MCF 10A (cell line): ENCODE data around the gene ZNF90. TPM values are rescaled to one million over a fixed set of nuclear protein-coding genes. Genes with fewer than 3 reads are reported as not detected.

Source experiments
- BruUV-seq: library from RNA; stranded (reverse); fragments of 400-500 nt; replicated peaks from 2 replicates; lab custom pipeline; 2021; lab: Mats Ljungman, UMichigan
- CTCF ChIA-PET: fragments of 300-600 bp; sonication (Branson Sonifier 250); formaldehyde crosslinking; extraction: SDS; loops from one replicate; lab custom pipeline; 2021; ENCODE audit warnings: antibody characterized with exemption, inconsistent platforms; lab: Yijun Ruan, JAX
- POLR2A ChIA-PET: fragments of 300-600, 350-650 bp; sonication (Branson Sonifier 250); formaldehyde crosslinking; extraction: SDS; loops from one replicate; lab custom pipeline; 2020; ENCODE audit warnings: antibody characterized with exemption, inconsistent platforms; lab: Yijun Ruan, JAX
- DNase-seq: peaks from one replicate; pipeline ENCODE4 v3.0.0-alpha.2; 2018; ENCODE audit not compliant: unreplicated experiment
- H3K27ac Mint-ChIP-seq: one replicate; pipeline ENCODE4 v1.8.0; 2022; ENCODE audit warnings: mild to moderate bottlenecking, low read depth, mixed read lengths; ENCODE audit not compliant: unreplicated experiment
- H3K27me3 Mint-ChIP-seq: one replicate; pipeline ENCODE4 v1.8.0; 2022; ENCODE audit warnings: mixed read lengths; ENCODE audit not compliant: insufficient read depth, unreplicated experiment
- H3K36me3 Mint-ChIP-seq: one replicate; pipeline ENCODE4 v1.8.0; 2022; ENCODE audit warnings: mild to moderate bottlenecking, moderate library complexity, mixed read lengths; ENCODE audit not compliant: insufficient read depth, unreplicated experiment
- H3K4me1 Mint-ChIP-seq: one replicate; pipeline ENCODE4 v1.8.0; 2022; ENCODE audit warnings: mixed read lengths; ENCODE audit not compliant: insufficient read depth, unreplicated experiment
- H3K4me3 Mint-ChIP-seq: one replicate; pipeline ENCODE4 v1.8.0; 2022; ENCODE audit warnings: mild to moderate bottlenecking, moderate library complexity, mixed read lengths; ENCODE audit not compliant: unreplicated experiment
- H3K9me3 Mint-ChIP-seq: one replicate; pipeline ENCODE4 v1.8.0; 2022; ENCODE audit warnings: mixed read lengths; ENCODE audit not compliant: unreplicated experiment
- intact Hi-C: fragments of 100-400 bp; cut with micrococcal nuclease; formaldehyde crosslinking; loops from 2 replicates; pipeline ENCODE4 v1.14.1; 2022
- total RNA-seq: library from RNA; stranded (reverse); gene quantifications from 2 replicates; pipeline ENCODE4 v1.2.3, GENCODE V29; 2022
- TF ChIP-seq, protein P1 (sequence below): fragments of 200-600 bp; IDR thresholded peaks from one replicate; pipeline ENCODE4 v1.8.0; 2022; ENCODE audit warnings: antibody characterized with exemption, mild to moderate bottlenecking; ENCODE audit not compliant: unreplicated experiment

The ZNF90 gene
- total RNA-seq, 1 experiment from 2014 or later, result not detected

DNA sequence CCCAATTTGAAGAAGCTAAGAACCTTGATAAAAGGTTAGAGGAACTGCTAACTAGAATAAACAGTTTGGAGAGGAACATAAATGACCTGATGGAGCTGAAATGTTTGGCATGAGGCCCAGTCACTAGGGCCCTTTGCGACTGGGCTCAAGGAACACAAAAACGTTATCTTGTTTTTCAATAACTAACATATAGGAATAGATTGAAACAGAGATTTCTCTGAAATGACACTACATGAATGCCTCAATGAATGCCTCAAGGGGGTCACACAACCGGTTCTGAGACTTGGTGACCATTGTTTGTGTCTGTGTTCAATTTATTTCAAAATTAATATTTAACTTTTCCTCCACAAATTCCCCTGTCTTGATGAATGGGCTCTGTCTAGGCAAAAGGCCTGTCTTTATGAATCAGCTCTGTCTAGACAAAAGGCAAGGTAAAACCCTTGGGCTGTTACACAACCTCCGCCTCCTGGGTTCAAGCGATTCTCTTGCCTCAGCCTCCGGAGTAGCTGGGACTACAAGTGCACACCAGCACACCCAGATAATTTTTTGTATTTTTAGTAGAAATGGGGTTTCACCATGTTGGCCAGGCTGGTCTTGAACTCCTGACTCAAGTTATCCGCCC, 88.3 kb downstream of the ZNF90 start:
- no peaks in the 10 kb centered on the region for H3K36me3 Mint-ChIP-seq
- no peaks in the 10 kb centered on the region for H3K4me1 Mint-ChIP-seq
- ChIA-PET CTCF (interaction anchor here (0.7 kb wide), 1 partner anchor 1258 kb away, joined by 3 read pairs; no protein-coding TSS in a partner anchor), POLR2A (no interaction called here)
- no TSS peak for BruUV-seq
- no peaks in the 10 kb centered on the region for H3K27me3 Mint-ChIP-seq
- H3K9me3 Mint-ChIP-seq, result peaks cover 28% of the 10 kb centered on the region
- no peak overlapping the region for H3K4me3 Mint-ChIP-seq
- H3K27ac Mint-ChIP-seq, result no peak overlapping the region
- TF ChIP-seq, protein P1, sequence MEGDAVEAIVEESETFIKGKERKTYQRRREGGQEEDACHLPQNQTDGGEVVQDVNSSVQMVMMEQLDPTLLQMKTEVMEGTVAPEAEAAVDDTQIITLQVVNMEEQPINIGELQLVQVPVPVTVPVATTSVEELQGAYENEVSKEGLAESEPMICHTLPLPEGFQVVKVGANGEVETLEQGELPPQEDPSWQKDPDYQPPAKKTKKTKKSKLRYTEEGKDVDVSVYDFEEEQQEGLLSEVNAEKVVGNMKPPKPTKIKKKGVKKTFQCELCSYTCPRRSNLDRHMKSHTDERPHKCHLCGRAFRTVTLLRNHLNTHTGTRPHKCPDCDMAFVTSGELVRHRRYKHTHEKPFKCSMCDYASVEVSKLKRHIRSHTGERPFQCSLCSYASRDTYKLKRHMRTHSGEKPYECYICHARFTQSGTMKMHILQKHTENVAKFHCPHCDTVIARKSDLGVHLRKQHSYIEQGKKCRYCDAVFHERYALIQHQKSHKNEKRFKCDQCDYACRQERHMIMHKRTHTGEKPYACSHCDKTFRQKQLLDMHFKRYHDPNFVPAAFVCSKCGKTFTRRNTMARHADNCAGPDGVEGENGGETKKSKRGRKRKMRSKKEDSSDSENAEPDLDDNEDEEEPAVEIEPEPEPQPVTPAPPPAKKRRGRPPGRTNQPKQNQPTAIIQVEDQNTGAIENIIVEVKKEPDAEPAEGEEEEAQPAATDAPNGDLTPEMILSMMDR, result no peak
- intact Hi-C loops, result no loop called here
- no peak for DNase-seq

DNA sequence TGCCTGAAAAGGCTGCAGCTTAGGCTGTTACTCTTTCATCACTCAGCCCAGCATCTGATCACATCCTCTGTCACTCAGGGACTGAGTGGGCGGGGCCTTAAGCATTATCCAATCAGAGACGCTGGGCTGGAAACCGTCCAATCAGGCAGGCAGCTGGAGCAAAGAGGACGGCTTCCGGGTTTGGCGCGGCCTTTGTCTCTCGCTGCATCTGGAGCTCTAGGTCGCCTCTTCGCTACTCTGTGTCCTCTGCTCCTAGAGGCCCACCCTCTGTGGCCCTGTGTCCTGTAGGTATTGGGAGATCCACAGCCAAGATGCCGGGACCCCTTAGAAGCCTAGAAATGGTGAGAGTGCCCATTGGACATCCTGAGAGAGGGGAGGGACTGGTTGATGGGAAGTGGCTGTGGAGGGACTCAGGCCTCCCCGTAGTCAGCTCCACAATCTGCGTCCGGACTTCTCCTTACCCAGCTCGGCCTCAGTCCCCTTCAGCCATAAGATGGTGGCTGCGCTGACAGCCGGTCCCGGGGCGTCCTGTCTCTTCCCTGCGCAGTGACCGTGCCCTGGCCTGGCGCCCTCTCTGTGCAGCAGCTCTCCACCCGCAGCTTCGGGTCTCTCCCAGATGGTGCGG, 89.3 kb downstream of the ZNF90 start, which contains the start of gene ZNF486:
TSS of gene ZNF486 (plus strand) at position 195 of the 625 bp plus-strand sequence. CDS start at position 312, 117 bp downstream.
- Mint-ChIP-seq H3K4me3 (no peak within 1 kb of the TSS), H3K27ac (no peak within 1 kb of the TSS), H3K9me3 (peaks cover 35% of the 10 kb centered on the region), H3K36me3 (no peaks in the 10 kb centered on the region), H3K4me1 (no peaks in the 10 kb centered on the region), H3K27me3 (no peaks in the 10 kb centered on the region)
- intact Hi-C loops, result no loop called here
- POLR2A ChIA-PET, result no interaction called here
- CTCF ChIA-PET, result interaction anchor here (0.6 kb wide), 1 partner anchor 136 kb away, joined by 3 read pairs; no protein-coding TSS in a partner anchor
- TF ChIP-seq, protein P1, result no peak
- no peak for DNase-seq
- BruUV-seq, result no TSS peak

DNA sequence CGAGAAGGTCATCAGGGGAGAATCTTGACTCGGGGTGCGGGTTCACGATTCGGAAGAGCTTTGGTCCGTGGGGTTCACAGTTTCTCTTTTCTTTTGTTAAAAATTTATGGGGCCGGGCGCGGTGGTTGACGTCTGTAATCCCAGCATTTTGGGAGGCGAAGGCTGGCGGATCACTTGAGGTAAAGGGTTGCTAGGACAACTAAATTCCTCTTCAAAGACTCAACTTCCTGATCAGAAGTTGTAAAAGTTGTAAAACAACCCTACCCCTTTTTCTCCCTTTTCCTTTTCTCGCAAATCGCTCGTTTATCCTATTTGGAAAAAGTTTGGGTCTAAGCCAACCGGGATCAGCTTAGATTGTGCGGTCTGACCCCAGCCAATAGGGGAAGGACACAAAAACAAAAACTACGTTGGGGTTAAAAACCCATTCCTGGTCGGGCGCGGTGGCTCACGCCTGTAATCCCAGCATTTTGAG, 89.9 kb downstream of the ZNF90 start:
- Mint-ChIP-seq H3K9me3 (peaks cover 30% of the 10 kb centered on the region), H3K27ac (no peak overlapping the region)
- POLR2A ChIA-PET, result no interaction called here

More for the DNA sequence above, 89.9 kb downstream of the ZNF90 start:
- TF ChIP-seq, protein P1, result no peak
- CTCF ChIA-PET, result interaction anchor here (0.6 kb wide), 1 partner anchor 137 kb away, joined by 3 read pairs; no protein-coding TSS in a partner anchor
- intact Hi-C loops, result no loop called here
- Mint-ChIP-seq H3K27me3 (no peaks in the 10 kb centered on the region), H3K4me3 (no peak overlapping the region), H3K4me1 (no peaks in the 10 kb centered on the region), H3K36me3 (no peaks in the 10 kb centered on the region)
- BruUV-seq, result no TSS peak
- DNase-seq, result no peak

Other genes starting within 250 kb of the ZNF90 start
- 1.4 and 1.8 TPM in 2 replicates for gene ZNF253, start 212.1 kb upstream of the ZNF90 start, total RNA-seq
- gene ZNF93, start 177.1 kb upstream of the ZNF90 start, total RNA-seq, result 1.1 and 1.4 TPM in 2 replicates
- gene ZNF682, start 38.5 kb upstream of the ZNF90 start, total RNA-seq, result not detected in 2 replicates
- not detected in 2 replicates for gene ZNF486, start 89.2 kb downstream of the ZNF90 start, total RNA-seq